GM21447 (cell line): ENCODE results near the gene GALNS.

ENCODE experiments used
- ATAC-seq: cut with Tn5 transposase; IDR thresholded peaks from one replicate; pipeline ENCODE4 v1.9.1; 2021; ENCODE audit not compliant: unreplicated experiment

The GALNS gene

GRCh38 chr16:88877564-88878289, 21.0 kb upstream of the GALNS start:
- ATAC-seq, result no peak

GRCh38 chr16:88876942-88877526, 20.3 kb upstream of the GALNS start:
- no peak for ATAC-seq

GRCh38 chr16:88875703-88876234, 19.0 kb upstream of the GALNS start:
- no peak for ATAC-seq

DNA sequence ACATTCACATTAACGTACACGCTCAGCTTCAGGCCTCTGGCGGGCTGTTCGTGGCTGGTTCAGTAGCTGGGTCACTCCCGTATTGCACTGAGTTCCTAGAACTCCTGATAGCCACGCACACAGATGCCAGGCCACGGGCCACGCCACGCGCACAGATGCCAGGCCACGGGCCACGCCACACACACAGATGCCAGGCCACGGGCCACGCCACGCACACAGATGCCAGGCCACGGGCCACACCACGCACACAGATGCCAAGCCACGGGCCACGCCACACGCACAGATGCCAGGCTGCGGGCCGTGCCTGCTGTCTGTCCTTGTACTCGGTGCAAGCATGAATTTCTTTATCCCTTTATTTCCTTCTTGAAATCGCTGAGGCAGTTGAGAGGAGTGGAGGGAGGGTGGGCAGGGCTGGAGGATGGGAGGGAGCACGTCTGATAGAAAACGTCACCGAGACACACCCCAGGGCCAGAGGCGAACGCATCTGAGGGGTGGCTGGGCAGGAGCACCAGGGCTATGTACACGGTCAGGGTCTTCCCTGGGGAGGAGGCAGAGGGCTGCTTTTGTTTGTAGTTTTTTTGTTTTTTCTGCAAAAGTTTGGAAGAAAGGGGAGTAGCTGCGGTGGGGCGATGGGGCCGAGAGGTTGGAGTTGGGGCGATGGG, 18.3 kb upstream of the GALNS start:
- no peak for ATAC-seq

GRCh38 chr16:88872650-88873331, 16.0 kb upstream of the GALNS start:
- ATAC-seq, result no peak

DNA sequence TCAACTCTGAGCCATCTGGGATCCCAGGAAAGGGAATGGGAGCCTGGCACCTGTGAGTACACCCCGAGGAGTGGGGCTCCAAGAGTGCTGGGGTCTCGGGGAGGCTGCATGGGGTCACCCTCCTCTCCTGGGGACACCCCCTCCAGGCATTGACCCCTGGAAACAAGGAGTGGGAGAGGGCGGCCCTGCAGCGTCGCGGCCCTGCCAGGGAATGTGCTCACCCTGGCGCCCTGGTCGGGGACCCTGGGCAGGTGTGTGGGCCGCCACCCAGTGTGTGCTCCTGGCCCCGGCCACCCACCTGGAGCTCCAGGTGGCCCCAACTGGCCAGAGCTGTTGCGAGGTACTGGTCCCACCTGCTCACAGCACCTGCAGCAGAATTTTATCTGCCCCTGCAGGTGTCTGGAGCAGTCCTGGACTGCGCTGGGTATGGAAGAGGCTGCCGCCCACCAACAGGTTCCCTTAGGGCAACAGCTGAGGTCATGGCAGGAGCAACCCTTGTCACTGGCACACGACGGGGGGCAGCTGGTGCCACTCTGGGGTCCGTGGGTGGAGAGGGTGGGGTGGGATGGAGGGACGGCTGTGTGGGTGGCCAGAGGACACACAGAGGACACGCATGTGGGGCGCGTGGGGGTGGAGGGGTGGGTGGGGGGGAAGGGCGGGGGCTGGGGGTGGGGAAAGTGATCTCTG, 15.1 kb upstream of the GALNS start:
- no peak for ATAC-seq

- ATAC-seq, result no peak
Observed at GRCh38 chr16:88871349-88871702, 14.6 kb upstream of the GALNS start.

GRCh38 chr16:88870608-88871348, 14.0 kb upstream of the GALNS start:
- ATAC-seq, result no peak

- no peak for ATAC-seq
Observed at GRCh38 chr16:88869673-88869980, 12.9 kb upstream of the GALNS start.

- no peak for ATAC-seq
Observed at GRCh38 chr16:88868974-88869672, 12.4 kb upstream of the GALNS start.

DNA sequence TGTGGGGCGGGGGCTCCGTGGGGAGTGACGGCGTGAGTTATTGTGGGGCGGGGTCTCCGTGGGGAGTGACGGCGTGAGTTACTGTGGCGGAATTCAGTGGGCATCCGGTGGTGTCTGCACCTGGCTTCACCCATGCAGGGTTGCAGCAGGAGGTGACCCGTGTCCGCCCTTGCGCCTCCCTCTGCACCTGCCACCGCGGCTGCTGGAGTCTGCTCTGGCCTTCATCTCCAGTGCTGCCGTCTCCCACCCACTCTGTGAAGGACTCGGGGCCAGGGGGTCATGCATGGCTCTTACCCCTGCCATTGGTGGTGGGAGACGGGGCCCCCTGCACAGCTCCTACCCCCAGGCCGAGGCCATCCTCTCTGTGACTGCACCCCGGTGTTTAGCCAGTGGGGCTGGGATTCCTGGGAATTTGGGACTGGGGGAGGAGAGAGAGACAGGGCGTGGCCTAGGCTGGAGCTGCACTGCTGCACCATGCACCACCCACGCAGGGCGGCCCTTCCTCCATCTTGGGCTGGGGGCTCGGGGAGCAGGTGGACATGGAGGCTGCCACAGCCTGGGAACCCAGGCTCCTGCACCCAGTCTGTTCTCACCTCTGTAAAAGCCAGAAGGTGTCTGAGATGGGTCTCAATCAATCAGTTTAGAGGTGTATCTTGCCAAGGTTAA, 11.0 kb upstream of the GALNS start:
- ATAC-seq, result no peak

GRCh38 chr16:88866151-88866920, 9.6 kb upstream of the GALNS start, which contains the start of gene PABPN1L:
Gene PABPN1L, minus strand, starts transcription at chr16:88866660. Its CDS starts 54 bp downstream, at chr16:88866606.
- no peak for ATAC-seq

DNA sequence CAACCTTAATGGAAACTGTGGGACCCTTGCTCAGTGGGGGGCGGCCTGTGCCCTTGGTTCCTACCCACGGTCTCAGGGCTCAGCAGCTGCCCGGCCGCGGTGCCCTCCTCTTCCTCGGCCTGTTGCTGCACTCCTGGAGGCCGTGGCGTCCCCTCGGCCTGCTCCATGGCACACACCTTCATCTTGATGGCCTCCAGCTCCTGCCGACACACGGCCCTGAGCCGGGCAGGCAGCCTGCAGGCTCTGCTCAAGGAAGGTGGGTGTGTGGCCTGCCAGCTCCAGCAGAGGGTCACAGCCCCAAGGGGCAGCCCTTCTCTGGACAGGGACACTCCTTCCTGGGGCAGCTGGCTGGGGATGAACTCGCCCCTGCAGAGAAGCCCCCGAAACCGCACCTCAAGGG, 9.0 kb upstream of the GALNS start:
- no peak for ATAC-seq

- ATAC-seq, result no peak
Observed at GRCh38 chr16:88865310-88865709, 8.6 kb upstream of the GALNS start.

GRCh38 chr16:88864521-88864920, 7.8 kb upstream of the GALNS start:
- no peak for ATAC-seq

- no peak for ATAC-seq
Observed at GRCh38 chr16:88864099-88864498, 7.4 kb upstream of the GALNS start.

GRCh38 chr16:88863426-88863825, 6.7 kb upstream of the GALNS start:
- no peak for ATAC-seq

GRCh38 chr16:88862968-88863367, 6.2 kb upstream of the GALNS start:
- ATAC-seq, result no peak

- no peak for ATAC-seq
Observed at GRCh38 chr16:88861359-88861758, 4.6 kb upstream of the GALNS start.
